HG02798 (cell line): Measurements from ENCODE around the gene PRMT1.

ENCODE experiments used
- ATAC-seq: cut with Tn5 transposase; IDR thresholded peaks from one replicate; pipeline ENCODE4 v1.9.1; 2021; ENCODE audit warnings: mild to moderate bottlenecking; ENCODE audit not compliant: unreplicated experiment, poor library complexity

PRMT1 gene

DNA sequence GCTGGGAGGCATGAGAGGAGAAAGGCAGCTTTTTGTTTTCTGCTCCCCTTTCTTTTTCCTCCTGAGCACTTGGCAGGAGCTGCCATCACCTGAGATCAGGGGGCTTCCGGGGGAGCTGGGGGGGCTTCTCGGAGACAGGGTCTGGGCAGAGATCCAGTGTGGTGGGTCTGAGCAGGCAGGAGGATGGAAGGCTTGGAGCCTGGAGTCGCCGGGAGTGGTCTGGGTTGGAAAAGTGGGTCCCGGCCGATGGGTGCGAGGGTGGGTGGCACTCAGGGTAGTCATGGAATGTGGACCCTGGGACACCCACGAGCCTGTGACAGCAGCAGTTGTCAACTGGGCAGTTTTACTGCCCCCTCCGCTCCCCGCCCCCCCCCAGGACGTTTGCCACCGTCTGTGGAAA lies 10.1 kb downstream of the PRMT1 start:
- ATAC-seq: no peak

DNA sequence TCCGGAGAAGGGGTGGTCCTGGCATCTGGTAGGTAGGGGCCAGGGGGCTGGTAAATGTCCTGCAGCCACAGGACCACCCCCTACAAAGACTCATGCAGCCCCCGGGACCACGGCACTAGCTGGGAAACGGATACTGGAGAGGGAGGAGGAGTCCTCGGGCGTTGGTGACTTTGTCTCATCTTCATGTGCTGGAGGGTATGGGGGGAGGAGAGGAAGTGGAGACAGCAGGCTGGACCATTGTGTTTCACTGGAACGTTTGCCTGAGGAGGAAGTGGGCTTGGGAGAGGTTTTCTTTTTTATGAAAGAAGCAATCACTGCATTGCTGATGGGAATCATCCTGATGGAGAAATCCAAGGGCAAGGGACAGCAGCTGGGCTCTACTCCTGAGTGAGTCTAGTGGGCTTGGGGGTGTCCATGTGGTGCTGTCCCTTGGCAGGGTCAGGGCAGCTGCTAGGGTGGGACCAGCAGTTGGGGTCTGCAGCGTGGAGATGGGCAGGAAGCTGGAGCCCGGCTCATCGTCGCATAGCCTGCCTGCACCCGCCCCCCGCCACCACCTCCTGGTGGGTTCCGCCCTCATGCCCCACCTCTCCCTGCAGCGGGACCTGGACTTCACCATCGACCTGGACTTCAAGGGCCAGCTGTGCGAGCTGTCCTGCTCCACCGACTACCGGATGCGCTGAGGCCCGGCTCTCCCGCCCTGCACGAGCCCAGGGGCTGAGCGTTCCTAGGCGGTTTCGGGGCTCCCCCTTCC lies 10.7 kb downstream of the PRMT1 start:
- ATAC-seq: no peak

DNA sequence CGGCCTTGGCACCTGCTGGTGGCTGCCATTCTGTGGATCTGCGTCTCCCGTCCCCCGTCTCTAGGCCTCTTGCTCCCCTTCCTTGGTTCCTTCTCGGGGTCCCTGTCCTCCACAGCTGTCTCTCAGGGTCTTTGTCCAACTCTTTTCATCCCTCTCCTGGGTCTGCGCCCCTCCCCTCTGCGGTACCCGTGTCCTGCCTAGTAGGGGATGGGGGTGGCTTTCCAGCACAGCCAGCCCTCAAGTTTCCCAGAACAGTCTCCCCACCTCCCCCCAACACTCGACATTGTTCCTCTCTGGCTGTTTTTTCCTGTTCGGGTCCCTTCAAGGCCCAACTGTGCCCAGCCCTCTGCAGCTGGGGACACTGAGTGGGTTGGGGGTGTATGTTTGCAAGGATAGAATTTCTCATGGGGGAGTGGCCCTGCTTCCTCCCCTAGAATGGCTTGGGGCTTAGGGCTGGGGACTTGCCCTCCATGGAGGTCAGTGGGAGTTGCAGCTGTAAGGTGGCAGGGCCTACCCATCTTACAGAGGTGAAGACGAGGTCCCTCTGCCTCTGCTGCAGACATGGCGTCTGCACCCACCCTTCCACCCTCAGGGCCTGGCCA lies 11.6 kb downstream of the PRMT1 start:
- ATAC-seq: no peak

DNA sequence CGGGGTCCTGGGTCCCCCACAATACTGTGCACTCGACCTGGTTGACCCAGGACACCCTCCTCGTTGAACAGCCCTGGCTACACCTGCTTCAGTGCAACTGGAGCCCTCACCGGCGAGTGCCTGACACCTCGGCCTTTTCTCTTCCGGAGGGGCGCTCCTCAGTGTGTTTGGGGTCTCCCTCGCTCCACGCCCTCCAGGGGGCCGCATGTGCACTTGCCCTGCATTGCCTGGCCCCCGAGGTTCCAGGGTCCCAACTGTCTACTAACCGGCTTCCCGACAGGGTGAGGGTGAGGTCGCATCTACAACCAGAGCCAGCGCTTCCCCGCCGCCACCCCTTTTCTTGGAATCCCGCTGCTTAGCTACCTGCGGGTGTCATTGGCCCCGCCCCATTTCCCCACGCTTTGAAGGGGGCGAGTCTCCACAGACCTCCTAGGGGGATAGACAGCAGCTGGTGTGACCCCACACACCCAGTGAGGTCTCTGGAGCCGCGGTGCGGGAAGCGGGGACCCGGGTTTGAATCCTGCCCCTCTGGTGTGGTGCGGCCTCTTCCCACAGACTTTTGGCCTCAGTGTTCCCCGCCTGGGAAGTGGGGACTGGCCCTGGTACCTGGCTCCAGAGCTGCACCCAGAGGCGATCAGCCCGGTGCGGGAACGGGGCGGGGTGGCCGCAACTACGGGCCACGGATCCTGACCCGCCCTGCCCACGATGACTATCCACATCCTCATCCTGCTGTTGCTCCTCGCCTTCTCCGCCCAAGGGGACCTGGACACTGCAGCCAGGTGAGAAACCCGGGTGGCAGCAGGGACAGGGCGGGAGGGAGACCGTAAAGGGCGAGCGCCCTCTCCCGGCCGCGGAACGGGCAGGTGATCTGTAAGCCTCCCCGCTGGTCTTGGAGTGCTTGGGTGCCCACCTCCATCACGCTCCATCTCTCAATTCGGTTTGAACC lies 12.3 kb downstream of the PRMT1 start, which contains the start of gene ADM5:
TSS of gene ADM5 (plus strand) at position 462 of the 946 bp plus-strand sequence. CDS start at position 706, 244 bp downstream.
- no peak for ATAC-seq

DNA sequence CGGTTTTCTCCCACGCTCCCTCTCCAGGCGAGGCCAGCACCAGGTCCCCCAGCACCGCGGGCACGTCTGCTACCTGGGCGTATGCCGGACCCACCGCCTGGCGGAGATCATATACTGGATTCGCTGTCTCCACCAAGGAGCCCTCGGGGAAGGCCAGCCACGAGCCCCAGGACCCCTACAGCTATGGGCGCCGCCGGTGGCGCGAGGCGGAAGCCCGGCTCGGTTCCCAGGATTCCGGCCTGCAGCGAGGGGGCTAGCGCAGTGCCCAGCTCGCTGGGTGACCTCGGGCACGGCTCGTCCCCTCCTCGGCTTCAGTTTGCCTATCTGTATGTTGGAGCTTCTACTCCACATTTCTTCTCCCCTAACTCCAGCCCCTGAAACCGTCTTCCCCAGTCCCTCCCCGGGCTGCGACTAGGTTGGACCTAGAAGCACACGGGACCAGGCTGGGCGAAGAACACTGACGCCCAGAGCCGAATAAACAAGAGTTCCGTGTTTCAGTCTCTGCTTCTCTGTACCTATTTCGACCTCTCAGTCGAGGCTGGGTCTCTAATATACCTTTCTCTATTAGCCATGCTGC lies 13.1 kb downstream of the PRMT1 start:
- no peak for ATAC-seq

DNA sequence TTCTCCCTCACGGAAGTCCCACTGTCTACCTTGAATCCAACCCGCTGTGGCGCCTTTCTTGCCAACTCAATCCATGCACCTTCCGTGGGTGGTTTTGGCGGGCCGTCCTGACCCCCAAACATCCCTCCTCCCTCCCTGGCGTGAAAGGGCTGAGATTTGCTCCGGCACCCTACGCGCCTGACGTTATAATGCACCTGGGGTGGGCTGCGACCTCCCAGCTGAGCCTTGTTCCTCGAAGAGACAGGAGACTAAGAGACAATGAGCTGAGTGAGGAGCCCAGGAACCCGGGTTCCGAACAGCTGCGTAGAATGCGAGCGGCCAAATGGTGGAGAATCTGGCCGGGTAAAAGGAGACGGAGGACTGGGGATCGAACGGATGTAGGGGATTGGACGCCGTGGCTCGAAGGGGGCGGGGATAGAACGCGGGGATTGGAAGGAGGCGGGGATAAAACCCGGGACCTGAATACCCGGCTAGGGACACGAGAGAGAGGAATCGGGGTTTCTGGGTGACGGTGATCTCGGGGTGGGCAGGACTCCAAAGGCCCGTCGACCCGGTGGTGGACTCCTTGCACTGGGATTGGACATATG lies 13.7 kb downstream of the PRMT1 start, which contains the start of gene CPT1C:
TSS of gene CPT1C (plus strand) at position 461 of the 587 bp plus-strand sequence. CDS start 1,137 bp downstream, outside the sequence.
- no peak for ATAC-seq

DNA sequence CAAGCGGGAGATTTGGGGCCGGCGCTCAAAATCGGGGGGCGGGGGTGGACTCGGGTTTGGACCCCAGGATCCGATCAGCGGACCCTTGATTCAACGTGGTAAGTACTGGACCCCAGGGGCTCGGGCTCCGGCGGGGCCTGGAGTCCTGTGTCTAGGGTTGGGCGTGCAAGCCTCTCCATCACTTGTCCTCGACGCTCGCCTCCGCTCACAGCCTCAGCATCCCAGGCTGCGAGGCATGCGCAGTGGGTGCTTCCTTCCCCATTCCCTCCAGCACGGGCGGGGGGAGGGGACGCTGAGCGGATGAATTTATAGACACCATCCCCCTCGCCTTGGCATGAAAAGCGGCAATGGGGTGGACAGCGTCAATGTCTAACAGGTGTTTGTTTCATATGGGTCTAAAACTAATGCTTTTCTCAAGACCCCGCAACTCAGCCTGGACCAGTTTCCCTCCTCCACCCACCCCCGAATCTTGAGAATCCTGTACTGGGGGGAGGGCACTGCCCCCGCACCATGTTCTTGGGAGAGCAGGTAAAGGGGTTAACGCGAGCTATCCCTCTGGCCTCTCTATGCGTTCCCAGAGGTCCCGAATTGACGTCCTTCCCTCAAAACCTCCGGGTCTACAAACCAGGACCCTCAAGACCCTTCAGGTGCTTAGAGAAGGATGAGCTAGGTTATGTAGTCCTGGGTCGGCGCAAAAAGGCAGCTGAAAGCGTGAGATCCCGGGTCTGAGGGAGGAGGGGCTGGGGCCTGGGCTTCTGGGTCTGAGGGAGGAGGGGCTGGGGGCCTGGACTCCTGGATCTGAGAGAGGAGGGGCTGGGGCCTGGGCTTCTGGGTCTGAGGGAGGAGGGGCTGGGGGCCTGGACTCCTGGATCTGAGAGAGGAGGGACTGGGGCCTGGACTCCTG lies 14.4 kb downstream of the PRMT1 start:
- no peak for ATAC-seq

DNA sequence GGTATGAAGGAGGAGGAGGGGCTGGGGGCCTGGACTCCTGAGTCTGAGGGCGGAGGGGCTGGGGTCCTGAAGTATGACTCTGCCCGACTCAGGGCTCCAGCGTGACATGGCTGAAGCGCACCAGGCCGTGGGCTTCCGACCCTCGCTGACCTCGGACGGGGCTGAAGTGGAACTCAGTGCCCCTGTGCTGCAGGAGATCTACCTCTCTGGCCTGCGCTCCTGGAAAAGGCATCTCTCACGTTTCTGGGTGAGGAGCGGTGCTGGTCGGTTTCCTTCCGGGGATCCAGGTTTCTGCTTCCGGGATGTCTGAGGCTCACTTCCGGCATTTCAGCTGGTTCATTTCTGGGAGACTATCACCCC lies 15.1 kb downstream of the PRMT1 start:
- no peak for ATAC-seq

DNA sequence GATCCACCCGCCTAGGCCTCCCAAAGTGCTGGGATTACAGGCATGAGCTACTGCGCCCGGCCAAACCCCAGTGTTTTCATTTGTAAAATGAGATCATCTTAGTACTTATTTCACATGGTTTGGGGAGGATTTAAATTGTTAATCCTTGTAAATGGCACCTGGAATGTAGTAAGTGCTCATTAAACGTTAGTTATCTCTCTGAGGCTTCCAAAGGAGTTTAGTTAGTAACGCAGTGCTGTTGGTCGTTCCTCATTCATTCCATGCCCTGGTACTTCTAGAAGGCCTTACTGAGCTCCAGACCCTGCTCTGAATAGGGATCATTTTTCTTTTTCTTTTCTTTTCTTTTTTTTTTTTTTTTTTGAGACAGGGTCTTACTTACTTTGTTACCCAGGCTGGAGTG lies 19.0 kb downstream of the PRMT1 start:
- no peak for ATAC-seq

DNA sequence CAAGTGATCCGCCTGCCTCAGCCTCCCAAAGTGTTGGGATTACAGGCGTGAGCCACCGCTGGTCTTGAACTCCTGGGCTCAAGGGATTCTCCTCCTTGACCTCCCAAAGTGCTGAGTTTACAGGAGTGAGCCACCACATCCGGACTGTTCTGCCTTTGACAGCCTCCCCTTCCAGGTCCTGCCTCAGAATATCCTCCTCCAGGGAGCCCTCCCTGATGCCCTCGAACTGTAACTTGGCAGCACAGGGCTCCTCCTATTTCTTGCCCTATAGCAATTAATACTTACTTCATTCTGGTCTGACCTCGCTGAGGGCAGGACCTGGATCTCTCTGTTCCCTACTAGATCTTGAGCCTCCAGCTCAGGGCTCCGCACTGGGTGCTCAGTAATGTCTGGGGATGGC lies 19.8 kb downstream of the PRMT1 start:
- no peak for ATAC-seq

DNA sequence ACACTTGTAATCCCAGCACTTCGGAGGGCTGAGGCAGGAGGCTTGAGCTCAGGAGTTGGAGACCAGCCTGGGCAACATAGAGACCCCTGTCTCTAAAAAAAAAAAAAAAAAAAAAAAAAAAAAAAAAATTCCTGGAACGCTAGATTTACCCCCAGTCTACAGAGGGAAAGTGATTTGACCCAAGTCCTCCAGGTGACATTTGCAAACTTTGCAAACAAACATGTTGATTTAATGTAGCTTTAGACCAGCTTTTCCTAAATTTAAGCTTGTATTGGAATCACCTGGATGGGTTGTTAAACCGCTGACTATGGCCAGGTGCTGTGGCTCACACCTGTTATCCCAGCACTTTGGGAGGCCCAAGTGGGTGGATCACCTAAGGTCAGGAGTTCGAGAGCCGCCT lies 22.3 kb downstream of the PRMT1 start:
- ATAC-seq: no peak

DNA sequence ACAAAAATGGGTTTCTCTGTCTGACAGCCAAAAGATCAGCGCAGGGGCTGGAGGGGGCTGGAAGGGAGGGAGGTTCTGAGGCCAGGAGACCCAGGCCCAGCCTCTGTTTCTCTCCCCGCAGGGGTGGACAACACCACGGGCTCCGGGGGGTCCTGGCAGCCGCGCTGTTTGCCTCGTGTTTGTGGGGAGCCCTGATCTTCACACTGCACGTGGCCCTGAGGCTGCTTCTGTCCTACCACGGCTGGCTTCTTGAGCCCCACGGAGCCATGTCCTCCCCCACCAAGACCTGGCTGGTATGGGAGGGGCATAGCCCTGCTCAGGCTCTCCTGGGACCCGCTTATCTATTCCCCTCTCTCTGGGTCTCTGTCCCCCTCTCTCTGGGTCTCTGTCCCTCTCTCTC lies 23.5 kb downstream of the PRMT1 start:
- ATAC-seq: no peak

DNA sequence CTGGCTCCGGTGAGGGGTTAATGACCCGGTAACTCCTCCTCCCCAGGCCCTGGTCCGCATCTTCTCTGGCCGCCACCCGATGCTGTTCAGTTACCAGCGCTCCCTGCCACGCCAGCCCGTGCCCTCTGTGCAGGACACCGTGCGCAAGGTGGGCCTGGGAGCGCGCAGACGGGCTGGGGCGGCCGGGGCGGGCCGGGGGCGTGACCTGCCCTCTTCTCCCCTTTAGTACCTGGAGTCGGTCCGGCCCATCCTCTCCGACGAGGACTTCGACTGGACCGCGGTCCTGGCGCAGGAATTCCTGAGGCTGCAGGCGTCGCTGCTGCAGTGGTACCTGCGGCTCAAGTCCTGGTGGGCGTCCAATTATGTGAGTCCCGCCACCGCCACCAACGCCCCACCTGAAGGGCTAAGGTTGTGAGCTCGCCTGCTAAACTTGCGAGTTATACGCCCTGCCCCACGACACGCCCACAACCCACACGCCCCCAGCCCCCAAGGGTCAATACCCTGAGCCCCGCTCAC lies 24.3 kb downstream of the PRMT1 start:
- ATAC-seq: no peak

DNA sequence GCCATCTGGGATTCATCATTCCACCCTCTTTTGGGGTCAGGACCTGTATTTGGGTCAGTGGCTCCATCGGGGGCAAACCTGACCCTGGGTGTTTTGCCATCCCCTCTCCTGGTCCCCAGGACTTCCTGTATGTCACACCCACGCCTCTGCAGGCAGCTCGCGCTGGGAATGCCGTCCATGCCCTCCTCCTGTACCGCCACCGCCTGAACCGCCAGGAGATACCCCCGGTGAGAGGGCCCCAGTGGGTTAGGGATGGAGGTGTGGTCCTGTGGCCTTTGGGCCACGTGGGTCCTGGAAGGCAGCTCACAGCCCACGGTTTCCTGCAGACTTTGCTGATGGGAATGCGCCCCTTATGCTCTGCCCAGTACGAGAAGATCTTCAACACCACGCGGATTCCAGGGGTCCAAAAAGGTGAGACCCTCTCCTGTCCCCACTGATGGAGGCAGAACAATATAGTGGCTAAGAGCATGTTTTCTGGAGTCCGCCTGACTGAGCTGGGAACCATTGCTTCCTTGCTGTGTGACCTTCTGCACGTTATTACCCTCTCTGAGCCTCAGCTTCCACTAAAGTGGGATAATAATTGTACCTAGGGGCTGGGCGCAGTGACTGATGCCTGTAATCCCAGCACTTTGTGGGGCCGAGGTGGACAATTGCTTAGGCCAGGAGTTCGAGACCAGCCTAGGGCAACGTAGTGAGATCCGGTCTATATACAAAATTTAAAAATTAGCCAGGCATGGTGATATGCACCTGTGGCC lies 28.0 kb downstream of the PRMT1 start:
- ATAC-seq: no peak

DNA sequence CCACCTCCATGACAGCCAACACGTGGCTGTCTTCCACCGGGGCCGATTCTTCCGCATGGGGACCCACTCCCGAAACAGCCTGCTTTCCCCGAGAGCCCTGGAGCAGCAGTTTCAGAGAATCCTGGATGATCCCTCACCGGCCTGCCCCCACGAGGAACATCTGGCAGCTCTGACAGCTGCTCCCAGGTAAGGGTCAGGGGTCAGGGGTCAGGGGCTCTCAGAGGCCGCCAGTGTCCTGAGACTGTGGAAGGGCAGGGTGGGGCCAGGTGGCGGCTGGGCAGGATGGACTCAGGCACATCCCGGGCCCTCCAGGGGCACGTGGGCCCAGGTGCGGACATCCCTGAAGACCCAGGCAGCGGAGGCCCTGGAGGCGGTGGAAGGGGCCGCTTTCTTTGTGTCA lies 28.8 kb downstream of the PRMT1 start:
- ATAC-seq: no peak

DNA sequence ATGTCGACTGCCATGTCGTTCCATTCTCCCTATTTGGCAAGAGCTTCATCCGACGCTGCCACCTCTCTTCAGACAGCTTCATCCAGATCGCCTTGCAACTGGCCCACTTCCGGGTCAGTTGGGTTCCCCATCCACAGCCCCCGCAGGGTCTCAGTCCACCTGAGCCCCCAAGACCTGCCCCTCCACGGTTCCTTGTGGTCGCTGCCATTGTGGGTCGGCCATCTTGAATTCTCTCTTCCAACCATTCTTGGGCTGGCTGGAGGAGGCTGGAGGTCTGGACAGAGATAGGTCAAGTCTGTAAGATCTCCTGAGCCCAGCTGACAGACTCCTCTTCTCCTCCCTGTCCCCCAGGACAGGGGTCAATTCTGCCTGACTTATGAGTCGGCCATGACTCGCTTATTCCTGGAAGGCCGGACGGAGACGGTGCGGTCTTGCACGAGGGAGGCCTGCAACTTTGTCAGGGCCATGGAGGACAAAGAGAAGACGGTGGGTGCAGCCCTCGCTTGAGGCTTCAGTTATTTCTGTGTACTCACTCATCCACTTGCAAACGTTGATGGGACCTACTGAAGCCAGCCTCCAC lies 33.4 kb downstream of the PRMT1 start:
- no peak for ATAC-seq

DNA sequence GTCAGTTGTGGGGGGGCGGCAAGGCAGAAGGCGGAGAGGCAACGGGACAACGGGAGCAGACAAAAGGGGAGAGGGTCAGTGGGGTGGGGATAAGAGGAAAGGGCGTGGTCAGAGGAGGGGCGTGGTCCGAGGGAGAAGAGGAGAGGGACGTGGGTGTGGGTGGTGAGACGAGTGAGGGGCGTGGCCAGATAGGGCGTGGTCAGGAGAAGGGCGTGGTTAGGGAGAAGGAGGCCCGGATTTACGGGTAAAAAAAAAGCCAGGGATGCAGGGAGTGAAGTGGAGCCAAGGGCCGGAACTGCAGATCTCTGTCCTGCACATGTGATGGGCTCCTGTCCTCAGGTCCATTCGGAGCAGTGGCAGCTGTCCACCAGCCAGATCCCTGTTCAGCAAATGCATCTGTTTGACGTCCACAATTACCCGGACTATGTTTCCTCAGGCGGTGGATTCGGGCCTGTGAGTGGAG lies 35.4 kb downstream of the PRMT1 start:
- no peak for ATAC-seq
